Rectal smooth muscle tissue (tissue), 1 donor: ENCODE measurements around the gene CDH20.

Source experiments
- H3K27ac ChIP-seq: one replicate; pipeline ENCODE4 v1.7.0; 2013; ENCODE audit warnings: low read depth, low read length, inconsistent platforms
- H3K27me3 ChIP-seq: one replicate; pipeline ENCODE4 v1.7.0; 2013; ENCODE audit warnings: low read length; ENCODE audit not compliant: control insufficient read depth, insufficient read depth
- H3K36me3 ChIP-seq: one replicate; pipeline ENCODE4 v1.7.0; 2013; ENCODE audit warnings: low read length; ENCODE audit not compliant: control insufficient read depth, insufficient read depth
- H3K4me1 ChIP-seq: one replicate; pipeline ENCODE4 v1.7.0; 2013; ENCODE audit warnings: low read length; ENCODE audit not compliant: control insufficient read depth, insufficient read depth
- H3K4me3 ChIP-seq: one replicate; pipeline ENCODE4 v1.7.0; 2013; ENCODE audit warnings: low read length
- H3K9ac ChIP-seq: one replicate; pipeline ENCODE4 v1.7.0; 2013; ENCODE audit warnings: low read length

CDH20 gene

GRCh38 chr18:61502472-61502871, 169.2 kb downstream of the CDH20 start:
- H3K36me3 ChIP-seq = no peaks in the 10 kb centered on the region
- no peak overlapping the region for H3K9ac ChIP-seq
- H3K27me3 ChIP-seq = no peaks in the 10 kb centered on the region
- H3K4me3 ChIP-seq = no peak overlapping the region
- H3K4me1 ChIP-seq = no peaks in the 10 kb centered on the region
- H3K27ac ChIP-seq = no peak overlapping the region

- Histone ChIP-seq H3K27ac (no peak overlapping the region), H3K9ac (no peak overlapping the region), H3K36me3 (no peaks in the 10 kb centered on the region), H3K27me3 (no peaks in the 10 kb centered on the region), H3K4me1 (no peaks in the 10 kb centered on the region), H3K4me3 (no peak overlapping the region)
These were observed 170.5 kb downstream of the CDH20 start for GRCh38 chr18:61503688-61504087.

DNA sequence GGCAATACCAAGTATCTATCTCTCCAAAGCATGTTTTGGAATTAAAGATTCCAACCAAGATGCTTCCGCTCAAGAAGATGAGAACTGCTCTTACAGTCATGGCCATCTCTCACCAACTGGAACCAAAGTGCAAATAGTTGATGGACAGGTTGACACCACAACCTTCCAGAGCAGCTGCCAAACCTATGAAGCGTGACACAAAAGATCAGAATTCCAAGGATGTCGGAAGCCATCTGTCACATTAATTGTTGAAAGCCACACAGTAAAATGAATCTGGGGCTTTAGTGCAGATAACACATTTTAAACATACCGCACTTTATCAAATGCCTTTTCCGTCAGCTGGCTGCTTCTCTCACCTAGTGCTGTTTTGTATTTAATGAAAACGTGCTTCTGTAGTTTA, 195.7 kb downstream of the CDH20 start:
- no peak overlapping the region for H3K27ac ChIP-seq
- H3K4me1 ChIP-seq = no peaks in the 10 kb centered on the region
- H3K36me3 ChIP-seq = no peaks in the 10 kb centered on the region
- H3K27me3 ChIP-seq = no peaks in the 10 kb centered on the region
- H3K4me3 ChIP-seq = no peak overlapping the region
- H3K9ac ChIP-seq = no peak overlapping the region

DNA sequence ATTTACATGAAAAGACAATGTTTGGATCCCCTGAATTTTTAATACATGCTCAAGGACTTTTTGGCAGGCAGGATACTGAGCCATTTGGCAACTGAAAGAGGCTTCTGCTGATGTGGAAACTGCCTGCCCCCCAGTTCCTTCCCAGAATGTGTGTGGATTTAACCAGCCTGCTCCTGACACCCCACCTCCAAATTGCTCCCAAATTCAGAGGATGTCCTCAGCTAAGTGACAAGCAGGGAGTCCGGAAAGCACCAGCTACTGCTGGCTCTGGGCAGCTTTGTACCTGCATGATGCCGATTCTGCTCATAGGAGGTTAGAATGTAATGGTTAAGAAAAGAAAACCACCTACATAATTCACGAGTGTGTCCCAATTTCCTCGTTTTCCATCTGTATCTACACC, 197.5 kb downstream of the CDH20 start:
- Histone ChIP-seq H3K36me3 (no peaks in the 10 kb centered on the region), H3K9ac (no peak overlapping the region), H3K4me1 (no peaks in the 10 kb centered on the region), H3K4me3 (no peak overlapping the region), H3K27me3 (no peaks in the 10 kb centered on the region), H3K27ac (no peak overlapping the region)

DNA sequence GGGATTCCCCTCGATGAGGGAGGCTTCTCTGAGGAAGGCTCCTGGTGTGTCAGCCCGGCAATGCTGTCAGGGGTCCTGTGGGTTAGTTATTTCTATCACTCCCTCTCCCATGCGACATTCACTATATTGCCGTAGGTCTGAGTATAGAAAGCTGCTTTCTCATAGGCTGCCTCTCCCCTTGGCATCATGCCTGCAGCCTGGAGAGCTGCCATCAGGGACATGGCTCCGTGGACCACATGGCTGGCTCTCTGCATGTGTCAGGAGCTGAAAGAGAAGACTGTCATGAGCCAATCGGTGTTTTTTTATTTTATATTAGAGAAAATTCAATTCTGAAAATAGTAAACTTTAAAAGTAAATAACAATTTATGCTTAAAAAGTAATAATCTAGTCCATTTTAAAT, 198.0 kb downstream of the CDH20 start:
- no peak overlapping the region for H3K4me3 ChIP-seq

GRCh38 chr18:61531891-61532290, 198.7 kb downstream of the CDH20 start:
- Histone ChIP-seq H3K36me3 (no peaks in the 10 kb centered on the region), H3K27ac (no peak overlapping the region), H3K9ac (no peak overlapping the region)

More for the DNA sequence above, 198.0 kb downstream of the CDH20 start:
- Histone ChIP-seq H3K4me1 (no peaks in the 10 kb centered on the region), H3K9ac (no peak overlapping the region), H3K27ac (no peak overlapping the region), H3K36me3 (no peaks in the 10 kb centered on the region), H3K27me3 (no peaks in the 10 kb centered on the region)

DNA sequence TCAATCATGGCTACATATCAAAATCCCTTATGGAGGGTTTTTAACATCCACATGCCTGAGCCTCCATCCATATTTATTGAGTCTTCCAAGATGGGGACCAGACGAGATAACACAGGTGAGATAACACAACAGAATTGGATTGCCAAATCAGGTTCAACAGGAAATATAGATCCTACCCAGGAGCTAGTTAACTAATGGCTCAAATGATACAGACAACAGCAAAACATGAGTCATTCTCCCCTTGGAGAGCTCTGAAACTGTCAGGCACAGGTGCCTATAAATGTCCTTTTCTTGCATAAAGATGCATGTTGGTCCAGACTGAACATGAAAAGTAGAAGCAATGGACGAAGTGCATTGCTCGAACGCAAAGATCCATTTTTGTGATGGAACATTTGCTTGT, 202.2 kb downstream of the CDH20 start:
- no peaks in the 10 kb centered on the region for H3K36me3 ChIP-seq
- H3K27ac ChIP-seq = no peak overlapping the region
- no peaks in the 10 kb centered on the region for H3K27me3 ChIP-seq
- H3K4me1 ChIP-seq = no peaks in the 10 kb centered on the region
- H3K4me3 ChIP-seq = no peak overlapping the region
- H3K9ac ChIP-seq = no peak overlapping the region

More at GRCh38 chr18:61531891-61532290, 198.7 kb downstream of the CDH20 start:
- no peaks in the 10 kb centered on the region for H3K4me1 ChIP-seq
- no peak overlapping the region for H3K4me3 ChIP-seq
- H3K27me3 ChIP-seq = no peaks in the 10 kb centered on the region

DNA sequence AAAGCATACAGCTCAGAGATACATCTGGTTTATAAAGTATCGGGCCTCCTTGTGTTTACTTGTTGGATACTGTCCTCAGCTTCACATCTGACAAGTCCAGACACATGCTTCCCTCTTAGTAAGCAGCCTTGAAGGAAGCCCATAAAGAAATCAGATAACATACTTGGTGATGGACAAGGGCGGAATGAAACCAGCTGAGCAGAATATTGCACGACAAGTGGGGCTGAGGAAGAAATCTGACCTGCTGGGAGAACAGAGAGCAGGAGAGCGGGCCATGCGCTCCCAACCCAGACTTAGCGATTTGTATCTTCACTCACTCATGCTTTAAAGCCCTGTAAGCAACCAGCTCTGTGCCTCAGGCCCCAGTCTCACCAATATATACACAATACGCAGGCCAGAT, 208.4 kb downstream of the CDH20 start:
- Histone ChIP-seq H3K4me3 (no peak overlapping the region), H3K27me3 (no peaks in the 10 kb centered on the region), H3K27ac (no peak overlapping the region), H3K9ac (no peak overlapping the region), H3K36me3 (no peaks in the 10 kb centered on the region), H3K4me1 (no peaks in the 10 kb centered on the region)

DNA sequence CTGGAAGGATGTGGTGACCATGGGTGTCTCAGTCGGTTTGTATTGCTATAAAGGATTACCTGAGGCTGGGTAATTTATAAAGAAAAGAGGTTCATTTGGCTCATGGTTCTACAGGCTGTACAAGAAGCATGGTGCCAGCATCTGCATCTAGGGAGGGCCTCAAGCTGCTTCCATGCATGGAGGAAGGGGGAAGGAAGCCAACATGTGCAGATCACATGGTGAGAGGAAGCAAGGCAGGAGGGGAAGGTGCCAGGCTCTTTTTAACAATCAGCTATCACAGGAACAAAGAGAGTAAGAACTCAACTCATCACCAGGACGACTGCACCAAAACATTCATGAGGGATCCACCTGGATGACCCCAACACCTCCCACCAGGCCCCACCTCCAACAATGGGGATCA, 209.4 kb downstream of the CDH20 start:
- Histone ChIP-seq H3K9ac (no peak overlapping the region), H3K27me3 (no peaks in the 10 kb centered on the region), H3K4me3 (no peak overlapping the region), H3K4me1 (no peaks in the 10 kb centered on the region), H3K36me3 (no peaks in the 10 kb centered on the region), H3K27ac (no peak overlapping the region)

DNA sequence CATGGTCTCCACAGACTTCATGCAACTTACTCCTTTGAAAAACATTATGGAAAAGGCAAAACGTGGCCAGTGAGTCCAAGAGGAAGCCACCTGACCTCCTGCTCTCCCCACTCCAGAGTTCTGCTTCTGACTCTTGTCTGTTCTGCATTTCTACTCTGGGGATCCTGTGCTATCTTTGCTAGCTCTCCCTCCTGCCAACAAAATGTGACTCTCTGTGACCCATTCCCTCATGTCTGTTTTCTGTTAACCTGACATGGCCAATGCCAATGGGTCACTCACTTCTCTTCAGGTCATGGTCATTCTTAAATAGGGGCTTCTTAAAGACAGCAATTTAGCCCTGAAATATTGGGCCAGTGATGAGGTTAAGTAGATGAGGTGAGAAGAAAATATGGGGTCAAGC, 210.3 kb downstream of the CDH20 start:
- no peaks in the 10 kb centered on the region for H3K4me1 ChIP-seq
- no peaks in the 10 kb centered on the region for H3K36me3 ChIP-seq
- no peaks in the 10 kb centered on the region for H3K27me3 ChIP-seq
- no peak overlapping the region for H3K9ac ChIP-seq
- no peak overlapping the region for H3K27ac ChIP-seq
- no peak overlapping the region for H3K4me3 ChIP-seq

DNA sequence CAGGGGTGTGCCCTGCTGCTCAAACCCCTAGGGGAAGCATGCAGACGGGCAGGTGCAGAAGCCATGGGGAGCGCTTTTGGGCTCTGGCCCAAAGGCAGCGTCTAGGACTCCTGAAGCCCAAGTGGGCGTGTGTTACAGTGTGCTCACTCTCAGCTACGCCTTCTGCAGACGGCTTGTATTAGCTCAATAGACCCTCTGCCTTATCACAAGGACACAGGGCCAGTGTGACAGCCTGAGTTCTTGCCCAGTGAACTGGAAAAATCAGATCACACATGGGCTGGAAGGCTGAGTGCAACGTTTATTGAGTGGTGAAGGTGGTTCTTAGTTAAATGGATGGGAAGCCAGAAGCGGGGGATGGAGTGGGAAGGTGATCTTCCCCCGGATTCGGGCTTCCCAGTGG, 210.9 kb downstream of the CDH20 start:
- no peaks in the 10 kb centered on the region for H3K27me3 ChIP-seq
- no peak overlapping the region for H3K27ac ChIP-seq
- H3K9ac ChIP-seq = no peak overlapping the region
- no peaks in the 10 kb centered on the region for H3K36me3 ChIP-seq
- H3K4me1 ChIP-seq = no peaks in the 10 kb centered on the region
- no peak overlapping the region for H3K4me3 ChIP-seq

- no peak overlapping the region for H3K27ac ChIP-seq
- H3K4me1 ChIP-seq = no peaks in the 10 kb centered on the region
- no peak overlapping the region for H3K4me3 ChIP-seq
- H3K36me3 ChIP-seq = no peaks in the 10 kb centered on the region
- no peak overlapping the region for H3K9ac ChIP-seq
- H3K27me3 ChIP-seq = no peaks in the 10 kb centered on the region
These were observed 212.3 kb downstream of the CDH20 start for GRCh38 chr18:61545281-61546245.

- no peaks in the 10 kb centered on the region for H3K27me3 ChIP-seq
- H3K4me1 ChIP-seq = no peaks in the 10 kb centered on the region
- H3K9ac ChIP-seq = no peak overlapping the region
- no peak overlapping the region for H3K27ac ChIP-seq
- no peak overlapping the region for H3K4me3 ChIP-seq
- H3K36me3 ChIP-seq = no peaks in the 10 kb centered on the region
These were observed 213.4 kb downstream of the CDH20 start for GRCh38 chr18:61546590-61546989.
